Stomach (tissue), 4 donors: ENCODE results near the gene COL5A3.

Experiments
- EP300 ChIP-seq: sonication (generic); formaldehyde crosslinking; IDR thresholded peaks from one replicate; pipeline ENCODE4 v1.6.1; 2017; ENCODE audit warnings: antibody characterized with exemption
- POLR2A ChIP-seq, 4 donors: fragments of 450-650 bp; IDR thresholded peaks; one replicate each; pipeline ENCODE4 v1.6.1; 2016; ENCODE audit warnings: antibody characterized with exemption in 4 of 4, control low read depth in 2 of 4, mild to moderate bottlenecking in 1 of 4, moderate library complexity in 1 of 4
- TF ChIP-seq, protein P1 (sequence below), 7 experiments: fragments of 450-650 bp in 4 of 7; fragments of 200-600 bp in 3 of 7; sonication (generic) in 3 of 7; IDR thresholded peaks; one replicate each; pipeline ENCODE4 v1.5.1; 2016 to 2019; ENCODE audit warnings: antibody characterized with exemption in 7 of 7, control low read depth in 2 of 7, mild to moderate bottlenecking in 1 of 7

GRCh38 chr19:9932835-9933234, 77.5 kb downstream of the COL5A3 start:
- TF ChIP-seq, protein P1, sequence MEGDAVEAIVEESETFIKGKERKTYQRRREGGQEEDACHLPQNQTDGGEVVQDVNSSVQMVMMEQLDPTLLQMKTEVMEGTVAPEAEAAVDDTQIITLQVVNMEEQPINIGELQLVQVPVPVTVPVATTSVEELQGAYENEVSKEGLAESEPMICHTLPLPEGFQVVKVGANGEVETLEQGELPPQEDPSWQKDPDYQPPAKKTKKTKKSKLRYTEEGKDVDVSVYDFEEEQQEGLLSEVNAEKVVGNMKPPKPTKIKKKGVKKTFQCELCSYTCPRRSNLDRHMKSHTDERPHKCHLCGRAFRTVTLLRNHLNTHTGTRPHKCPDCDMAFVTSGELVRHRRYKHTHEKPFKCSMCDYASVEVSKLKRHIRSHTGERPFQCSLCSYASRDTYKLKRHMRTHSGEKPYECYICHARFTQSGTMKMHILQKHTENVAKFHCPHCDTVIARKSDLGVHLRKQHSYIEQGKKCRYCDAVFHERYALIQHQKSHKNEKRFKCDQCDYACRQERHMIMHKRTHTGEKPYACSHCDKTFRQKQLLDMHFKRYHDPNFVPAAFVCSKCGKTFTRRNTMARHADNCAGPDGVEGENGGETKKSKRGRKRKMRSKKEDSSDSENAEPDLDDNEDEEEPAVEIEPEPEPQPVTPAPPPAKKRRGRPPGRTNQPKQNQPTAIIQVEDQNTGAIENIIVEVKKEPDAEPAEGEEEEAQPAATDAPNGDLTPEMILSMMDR (IDR thresholded peaks at IDR 0.05) = no peak
- no peak for TF ChIP-seq POLR2A (IDR thresholded peaks at IDR 0.05)
- TF ChIP-seq EP300 = no peak
